Measurements from ENCODE around the gene CLCN6.

GRCh38 chr1:11881749-11882441 lies 75.9 kb downstream of the CLCN6 start:
- TF ChIP-seq CTCF (IDR thresholded peaks at IDR 0.05) (no peak), POLR2A (IDR thresholded peaks at IDR 0.05) (no peak)
